ENCODE results near the gene DOK5. TPM values are rescaled to one million over a fixed set of nuclear protein-coding genes. Genes with fewer than 3 reads are reported as not detected.

Gene DOK5
- total RNA-seq, 2 donors from 2014 or later, result 1.3 to 17.3 TPM

GRCh38 chr20:54525916-54526590 is 50.7 kb downstream of the DOK5 start:
- Mint-ChIP-seq H3K27ac (no peak overlapping the region), H3K9me3 (peaks cover under 1 to 4% of the 10 kb centered on the region in 2 donors), H3K36me3 (no peaks in the 10 kb centered on the region)
- ATAC-seq (no peak), DNase-seq (ENCODE audit: low spot score in 2 of 2) (no peak)

GRCh38 chr20:54526801-54527200 is 51.4 kb downstream of the DOK5 start:
- ATAC-seq, result no peak
- H3K36me3 Mint-ChIP-seq, result no peaks in the 10 kb centered on the region
- DNase-seq (ENCODE audit: low spot score in 2 of 2), result no peak
- peaks cover 0 to 4% of the 10 kb centered on the region in 2 donors for H3K9me3 Mint-ChIP-seq
- no peak overlapping the region for H3K27ac Mint-ChIP-seq

GRCh38 chr20:54532573-54532972 is 57.2 kb downstream of the DOK5 start:
- DNase-seq (ENCODE audit: low spot score in 2 of 2), result no peak
- no peak for ATAC-seq
- peaks cover 0 to 6% of the 10 kb centered on the region in 2 donors for H3K36me3 Mint-ChIP-seq
- peaks cover 0 to under 1% of the 10 kb centered on the region in 2 donors for H3K9me3 Mint-ChIP-seq
- no peak overlapping the region for H3K27ac Mint-ChIP-seq

- H3K9me3 Mint-ChIP-seq, result peaks cover 3 to 6% of the 10 kb centered on the region in 2 donors
- peaks cover 0 to 6% of the 10 kb centered on the region in 2 donors for H3K36me3 Mint-ChIP-seq
- no peak overlapping the region for H3K27ac Mint-ChIP-seq
- DNase-seq (ENCODE audit: low spot score in 2 of 2), result no peak
- ATAC-seq, result no peak
Observed at GRCh38 chr20:54534101-54534500, 58.7 kb downstream of the DOK5 start.

- peaks cover 0 to 6% of the 10 kb centered on the region in 2 donors for H3K36me3 Mint-ChIP-seq
- DNase-seq (ENCODE audit: low spot score in 2 of 2) (no peak), ATAC-seq (no peak)
- no peak overlapping the region for H3K27ac Mint-ChIP-seq
- H3K9me3 Mint-ChIP-seq, result peaks cover 9% of the 10 kb centered on the region in 2 donors
Observed at GRCh38 chr20:54535033-54535432, 59.6 kb downstream of the DOK5 start.

- peaks cover 0 to 6% of the 10 kb centered on the region in 2 donors for H3K36me3 Mint-ChIP-seq
- no peak for DNase-seq (ENCODE audit: low spot score in 2 of 2)
- no peak for ATAC-seq
- H3K27ac Mint-ChIP-seq, result peak overlapping the region in 1 of 2 donors; percentile 68
- H3K9me3 Mint-ChIP-seq, result peaks cover 9 to 12% of the 10 kb centered on the region in 2 donors
Observed at GRCh38 chr20:54535746-54536145, 60.4 kb downstream of the DOK5 start.

GRCh38 chr20:54539521-54540046 is 64.2 kb downstream of the DOK5 start:
- DNase-seq (ENCODE audit: low spot score in 2 of 2) (no peak), ATAC-seq (no peak)
- Mint-ChIP-seq H3K36me3 (peaks cover 0 to 6% of the 10 kb centered on the region in 2 donors), H3K27ac (no peak overlapping the region), H3K9me3 (peaks cover 9 to 12% of the 10 kb centered on the region in 2 donors)

GRCh38 chr20:54543369-54543768 is 68.0 kb downstream of the DOK5 start:
- H3K36me3 Mint-ChIP-seq, result no peaks in the 10 kb centered on the region
- DNase-seq (ENCODE audit: low spot score in 2 of 2) (no peak), ATAC-seq (no peak)
- peaks cover 6 to 16% of the 10 kb centered on the region in 2 donors for H3K9me3 Mint-ChIP-seq
- H3K27ac Mint-ChIP-seq, result no peak overlapping the region

- ATAC-seq (no peak), DNase-seq (ENCODE audit: low spot score in 2 of 2) (no peak)
- no peak overlapping the region for H3K27ac Mint-ChIP-seq
- H3K9me3 Mint-ChIP-seq, result peaks cover 0 to 3% of the 10 kb centered on the region in 2 donors
- no peaks in the 10 kb centered on the region for H3K36me3 Mint-ChIP-seq
Observed at GRCh38 chr20:54545676-54546358, 70.4 kb downstream of the DOK5 start.

GRCh38 chr20:54548849-54549248 is 73.5 kb downstream of the DOK5 start:
- DNase-seq (ENCODE audit: low spot score in 2 of 2) (no peak), ATAC-seq (no peak)
- no peak overlapping the region for H3K27ac Mint-ChIP-seq
- peaks cover 0 to 3% of the 10 kb centered on the region in 2 donors for H3K9me3 Mint-ChIP-seq
- H3K36me3 Mint-ChIP-seq, result no peaks in the 10 kb centered on the region

- H3K36me3 Mint-ChIP-seq, result no peaks in the 10 kb centered on the region
- ATAC-seq, result no peak
Observed at GRCh38 chr20:54549658-54550326, 74.4 kb downstream of the DOK5 start.

GRCh38 chr20:54550776-54551396 is 75.5 kb downstream of the DOK5 start:
- no peak overlapping the region for H3K27ac Mint-ChIP-seq
- DNase-seq (ENCODE audit: low spot score in 2 of 2) (no peak), ATAC-seq (peak in 1 of 2 donors; percentile 72)
- H3K36me3 Mint-ChIP-seq, result no peaks in the 10 kb centered on the region
- H3K9me3 Mint-ChIP-seq, result no peaks in the 10 kb centered on the region

More at GRCh38 chr20:54549658-54550326, 74.4 kb downstream of the DOK5 start:
- peaks cover 0 to 3% of the 10 kb centered on the region in 2 donors for H3K9me3 Mint-ChIP-seq
- no peak for DNase-seq (ENCODE audit: low spot score in 2 of 2)
- H3K27ac Mint-ChIP-seq, result no peak overlapping the region

- peaks cover 0 to 4% of the 10 kb centered on the region in 2 donors for H3K9me3 Mint-ChIP-seq
- ATAC-seq, result no peak
- no peak overlapping the region for H3K27ac Mint-ChIP-seq
- no peaks in the 10 kb centered on the region for H3K36me3 Mint-ChIP-seq
- DNase-seq (ENCODE audit: low spot score in 2 of 2), result no peak
Observed at GRCh38 chr20:54554006-54554405, 78.6 kb downstream of the DOK5 start.

GRCh38 chr20:54555150-54555549 is 79.8 kb downstream of the DOK5 start:
- Mint-ChIP-seq H3K36me3 (peaks cover 0 to 4% of the 10 kb centered on the region in 2 donors), H3K9me3 (peaks cover 3 to 10% of the 10 kb centered on the region in 2 donors), H3K27ac (no peak overlapping the region)
- DNase-seq (ENCODE audit: low spot score in 2 of 2), result no peak
- no peak for ATAC-seq

- ATAC-seq (no peak), DNase-seq (ENCODE audit: low spot score in 2 of 2) (no peak)
- Mint-ChIP-seq H3K9me3 (peaks cover 7 to 16% of the 10 kb centered on the region in 2 donors), H3K27ac (no peak overlapping the region), H3K36me3 (peaks cover 0 to 14% of the 10 kb centered on the region in 2 donors)
Observed at GRCh38 chr20:54556406-54556805, 81.0 kb downstream of the DOK5 start.

- peaks cover 0 to 14% of the 10 kb centered on the region in 2 donors for H3K36me3 Mint-ChIP-seq
Observed at GRCh38 chr20:54557806-54558590, 82.6 kb downstream of the DOK5 start.

More at GRCh38 chr20:54557806-54558590, 82.6 kb downstream of the DOK5 start:
- DNase-seq (ENCODE audit: low spot score in 2 of 2), result no peak
- Mint-ChIP-seq H3K9me3 (peaks cover 7 to 16% of the 10 kb centered on the region in 2 donors), H3K27ac (no peak overlapping the region)
- no peak for ATAC-seq

All from activated naive CD4-positive, alpha-beta T cell treated with anti-CD3 and anti-CD28 coated beads, Interleukin-2, amount 50 U/mL, for 72 hours (primary cell).